ENCODE measurements around the gene CD52.
"Not testable (repeated sequence)": the region's sequence is repeated elsewhere in the genome, so short reads cannot be mapped to it uniquely, and the experiment has no call there.

Gene CD52

DNA sequence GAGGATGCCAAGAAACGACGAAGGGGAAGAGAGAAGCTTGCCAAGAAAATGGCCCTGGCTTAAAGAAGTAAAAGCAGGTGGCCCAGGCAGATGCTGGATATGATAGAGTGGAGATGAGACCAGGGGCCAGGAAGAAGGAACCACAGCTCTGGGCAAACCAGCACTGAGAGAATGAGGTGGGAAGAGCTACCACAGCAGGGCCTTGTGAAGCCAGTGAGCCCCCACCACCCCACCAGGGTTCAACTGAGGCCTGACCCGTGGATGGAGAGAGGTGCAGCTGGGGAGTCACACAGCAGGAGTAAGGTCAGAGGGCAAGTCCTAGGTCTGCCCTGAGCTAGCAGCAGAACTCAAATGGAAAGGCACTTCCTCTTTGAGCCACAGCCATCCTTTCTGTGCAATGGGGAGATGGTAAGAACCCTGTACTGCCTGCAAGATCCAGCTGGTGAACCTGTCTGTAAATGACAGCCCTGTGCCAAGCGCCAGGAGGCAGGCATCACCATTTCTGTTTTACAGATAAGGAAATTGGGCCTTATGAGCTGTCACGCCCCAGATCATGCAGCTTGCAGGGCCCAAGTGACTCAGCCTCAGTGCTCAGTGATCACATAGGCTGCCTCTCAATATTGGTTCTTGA, 29.3 kb upstream of the CD52 start:
- in situ Hi-C loops (cut with MboI; ENCODE audit: low sequenced_read_pairs, unreplicated experiment) = no loop called here
- TF ChIP-seq, protein P1, sequence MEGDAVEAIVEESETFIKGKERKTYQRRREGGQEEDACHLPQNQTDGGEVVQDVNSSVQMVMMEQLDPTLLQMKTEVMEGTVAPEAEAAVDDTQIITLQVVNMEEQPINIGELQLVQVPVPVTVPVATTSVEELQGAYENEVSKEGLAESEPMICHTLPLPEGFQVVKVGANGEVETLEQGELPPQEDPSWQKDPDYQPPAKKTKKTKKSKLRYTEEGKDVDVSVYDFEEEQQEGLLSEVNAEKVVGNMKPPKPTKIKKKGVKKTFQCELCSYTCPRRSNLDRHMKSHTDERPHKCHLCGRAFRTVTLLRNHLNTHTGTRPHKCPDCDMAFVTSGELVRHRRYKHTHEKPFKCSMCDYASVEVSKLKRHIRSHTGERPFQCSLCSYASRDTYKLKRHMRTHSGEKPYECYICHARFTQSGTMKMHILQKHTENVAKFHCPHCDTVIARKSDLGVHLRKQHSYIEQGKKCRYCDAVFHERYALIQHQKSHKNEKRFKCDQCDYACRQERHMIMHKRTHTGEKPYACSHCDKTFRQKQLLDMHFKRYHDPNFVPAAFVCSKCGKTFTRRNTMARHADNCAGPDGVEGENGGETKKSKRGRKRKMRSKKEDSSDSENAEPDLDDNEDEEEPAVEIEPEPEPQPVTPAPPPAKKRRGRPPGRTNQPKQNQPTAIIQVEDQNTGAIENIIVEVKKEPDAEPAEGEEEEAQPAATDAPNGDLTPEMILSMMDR (IDR thresholded peaks at IDR 0.05; ENCODE audit: borderline replicate concordance, control extremely low read depth, extremely low read depth, insufficient read depth, missing control alignments) = no peak
- peak; percentile 56 for DNase-seq (ENCODE audit: low spot score)

DNA sequence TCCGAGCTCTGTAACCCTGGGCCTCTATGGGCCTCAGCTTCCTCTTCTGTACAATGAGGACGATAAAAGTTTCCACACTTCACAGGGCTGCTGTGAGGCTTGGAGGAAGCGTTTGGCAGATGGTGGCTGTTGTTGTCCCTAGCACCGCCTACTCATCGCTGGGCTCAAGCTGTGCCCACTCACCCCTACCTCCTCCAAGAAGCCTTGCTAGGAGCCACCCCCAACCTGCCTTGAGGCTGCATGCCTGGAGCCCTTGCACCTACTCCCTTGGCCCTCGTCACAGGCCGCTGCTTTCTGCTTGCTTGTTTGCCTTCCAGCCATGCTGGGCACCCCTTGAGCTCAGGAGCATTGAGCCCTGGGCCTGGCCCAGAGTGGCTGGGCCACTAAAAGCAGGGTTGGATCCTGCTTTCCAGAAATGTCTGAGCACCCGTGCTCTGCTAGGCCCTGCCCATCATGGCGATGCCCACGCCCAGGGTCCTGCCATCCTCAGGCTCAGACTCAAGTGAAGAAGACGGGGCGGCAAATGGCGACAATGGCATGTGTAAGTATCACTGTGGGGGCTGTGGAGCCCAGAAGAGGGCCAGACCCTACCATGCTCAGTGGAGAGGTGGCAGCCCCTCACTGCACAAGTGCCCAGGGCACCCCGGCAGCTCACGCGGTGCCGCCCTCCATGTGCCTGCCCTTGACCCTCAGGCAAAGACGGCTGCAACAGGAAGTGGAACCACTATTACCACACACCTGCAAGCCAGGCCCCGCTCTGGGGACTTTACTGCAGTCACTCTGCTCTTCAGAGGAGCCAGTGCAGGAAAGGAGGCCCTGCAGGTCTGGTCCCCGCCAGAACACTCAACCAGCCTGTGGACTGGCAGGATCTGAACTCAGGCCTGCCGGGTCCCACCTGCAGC, 28.3 kb upstream of the CD52 start:
- DNase-seq (ENCODE audit: low spot score) = peak; percentile 85
- in situ Hi-C loops (cut with MboI; ENCODE audit: low sequenced_read_pairs, unreplicated experiment) = no loop called here
- TF ChIP-seq, protein P1 (IDR thresholded peaks at IDR 0.05; ENCODE audit: borderline replicate concordance, control extremely low read depth, extremely low read depth, insufficient read depth, missing control alignments) = no peak

DNA sequence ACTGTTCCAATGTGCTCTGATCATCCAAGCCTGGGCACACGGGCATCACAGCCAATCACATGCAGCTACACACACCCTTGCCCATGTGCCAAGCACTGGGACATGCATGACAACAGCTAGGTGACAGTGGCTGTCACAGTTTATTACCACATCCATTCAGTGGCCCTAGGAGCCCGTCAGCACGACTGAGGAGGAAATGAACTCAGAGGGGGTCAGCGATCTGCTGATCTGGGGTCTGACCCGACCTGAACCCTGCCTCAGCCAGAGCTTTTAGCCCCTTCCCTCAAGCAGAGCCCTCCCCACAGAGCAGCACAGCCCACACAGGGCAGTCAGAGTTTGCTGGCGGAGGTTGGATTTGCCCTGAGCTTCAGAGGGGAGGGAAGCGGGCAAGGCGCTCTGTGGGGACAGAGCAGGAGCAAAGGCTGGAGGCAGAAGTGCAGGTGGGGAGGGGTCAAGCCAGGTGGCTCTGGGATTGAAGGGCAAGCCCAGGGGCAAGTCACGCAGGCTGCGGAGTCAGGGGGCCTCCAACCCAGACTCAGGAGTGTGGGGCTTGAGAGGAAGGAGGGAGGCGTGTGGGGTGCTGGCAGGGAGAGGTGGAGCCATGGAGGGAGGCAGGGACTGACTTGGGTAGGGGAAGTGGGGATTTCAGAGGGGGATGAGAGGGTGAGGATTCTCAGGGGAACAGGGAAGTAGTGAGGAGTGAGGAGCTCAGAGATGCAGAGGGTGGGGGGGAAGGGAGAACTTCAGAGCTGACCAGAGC, 27.5 kb upstream of the CD52 start:
- peak; percentile 54 for DNase-seq (ENCODE audit: low spot score)
- in situ Hi-C loops (cut with MboI; ENCODE audit: low sequenced_read_pairs, unreplicated experiment) = no loop called here
- TF ChIP-seq, protein P1 (IDR thresholded peaks at IDR 0.05; ENCODE audit: borderline replicate concordance, control extremely low read depth, extremely low read depth, insufficient read depth, missing control alignments) = no peak

DNA sequence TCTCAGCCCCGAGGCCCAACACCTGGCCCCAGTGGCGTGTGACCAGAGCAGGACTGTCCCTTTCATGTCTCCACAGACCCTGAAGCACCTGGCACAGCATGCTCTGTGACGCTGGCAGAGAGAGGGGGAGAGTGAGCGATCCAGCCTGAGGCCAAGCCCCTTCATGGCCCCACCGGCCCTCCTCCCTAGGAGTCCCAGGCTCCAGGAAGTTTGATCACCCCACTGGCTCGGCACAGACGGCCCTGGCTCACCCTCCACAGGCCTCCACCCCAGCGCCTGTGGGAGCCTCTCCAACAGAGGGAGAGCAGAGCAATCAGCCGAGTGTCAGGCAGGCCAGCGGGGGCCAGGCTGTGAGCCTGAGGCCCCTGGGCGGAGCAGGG, 26.9 kb upstream of the CD52 start:
- TF ChIP-seq, protein P1 (IDR thresholded peaks at IDR 0.05; ENCODE audit: borderline replicate concordance, control extremely low read depth, extremely low read depth, insufficient read depth, missing control alignments) = no peak
- no peak for DNase-seq (ENCODE audit: low spot score)
- in situ Hi-C loops (cut with MboI; ENCODE audit: low sequenced_read_pairs, unreplicated experiment) = no loop called here

DNA sequence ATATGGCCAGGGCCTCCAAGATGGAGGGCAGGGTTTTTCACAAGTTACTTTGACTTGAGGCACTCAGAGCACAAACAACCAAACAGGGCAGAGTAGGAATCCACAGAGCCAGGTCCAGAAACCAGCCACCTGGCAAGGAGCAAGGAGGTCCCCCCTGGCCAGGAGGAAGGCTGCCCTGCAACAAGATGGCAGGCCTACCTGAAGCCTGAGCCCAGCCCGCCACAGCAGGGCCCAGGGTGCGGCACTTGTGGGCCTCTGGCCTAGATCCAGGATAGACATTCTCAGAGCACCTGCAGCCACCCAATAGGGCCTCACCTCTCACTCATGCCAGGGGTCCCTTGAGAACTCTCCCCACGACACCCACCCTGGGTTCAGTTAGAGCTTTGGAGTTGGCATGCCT, 26.3 kb upstream of the CD52 start:
- in situ Hi-C loops (cut with MboI; ENCODE audit: low sequenced_read_pairs, unreplicated experiment) = no loop called here
- peak; percentile 12 for DNase-seq (ENCODE audit: low spot score)
- TF ChIP-seq, protein P1 (IDR thresholded peaks at IDR 0.05; ENCODE audit: borderline replicate concordance, control extremely low read depth, extremely low read depth, insufficient read depth, missing control alignments) = no peak

DNA sequence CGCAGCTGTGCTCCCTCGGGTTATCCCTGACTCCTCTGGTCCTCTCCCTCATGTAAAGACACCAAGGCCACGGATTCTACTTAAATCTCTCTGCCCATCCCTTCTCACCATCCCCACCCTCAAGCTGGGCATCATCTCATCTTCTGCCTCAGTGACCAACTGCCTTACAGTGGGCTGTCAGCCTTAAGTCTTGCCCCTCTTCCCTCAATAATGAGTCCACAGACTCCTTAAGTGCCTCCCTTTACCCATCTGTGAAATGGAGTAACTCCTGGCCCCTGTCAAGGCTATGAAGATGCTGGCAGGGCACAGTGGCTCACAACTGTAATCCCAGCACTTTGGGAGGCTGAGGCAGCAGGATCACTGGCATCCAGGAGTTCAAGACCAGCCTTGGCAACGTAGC, 25.8 kb upstream of the CD52 start:
- DNase-seq (ENCODE audit: low spot score) = no peak
- TF ChIP-seq, protein P1 (IDR thresholded peaks at IDR 0.05; ENCODE audit: borderline replicate concordance, control extremely low read depth, extremely low read depth, insufficient read depth, missing control alignments) = no peak
- in situ Hi-C loops (cut with MboI; ENCODE audit: low sequenced_read_pairs, unreplicated experiment) = no loop called here

DNA sequence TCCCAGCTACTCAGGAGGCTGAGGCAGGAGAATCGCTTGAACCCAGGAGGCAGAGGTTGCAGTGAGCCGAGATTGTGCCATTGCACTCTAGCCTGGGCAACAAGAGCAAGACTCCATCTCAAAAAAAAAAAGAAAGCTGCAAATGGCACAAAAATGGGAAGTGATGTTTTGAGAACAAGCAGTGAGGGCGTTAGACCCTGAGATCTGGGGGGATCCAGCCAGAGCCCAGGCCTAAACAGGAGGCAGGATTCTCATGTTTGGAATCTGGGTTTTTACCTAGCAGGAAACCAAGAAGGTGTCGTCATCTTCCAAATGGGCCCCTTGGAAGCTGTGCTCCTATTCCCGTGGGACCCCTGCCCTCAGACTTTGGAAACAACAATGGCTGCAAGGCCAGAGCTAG, 25.0 kb upstream of the CD52 start:
- DNase-seq (ENCODE audit: low spot score); in situ Hi-C loops (cut with MboI; ENCODE audit: low sequenced_read_pairs, unreplicated experiment): not testable (repeated sequence)
